ENCODE results near the gene SLC24A3. TPM values are rescaled to one million over a fixed set of nuclear protein-coding genes. Genes with fewer than 3 reads are reported as not detected.

SLC24A3 gene
- total RNA-seq, 2 experiments from 2014 or later, result not detected

- no peak overlapping the region for H2AFZ ChIP-seq (ENCODE audit: low read length)
- ChIA-PET CTCF (ENCODE audit: unreplicated experiment) (no interaction called here), POLR2A (no interaction called here)
- H3K4me2 ChIP-seq (ENCODE audit: low read length), result no peak overlapping the region
- no TSS peak for BruUV-seq (replicated peaks)
- no peaks in the 10 kb centered on the region for H4K20me1 ChIP-seq (ENCODE audit: insufficient read depth, low read length)
- H3K9me2 ChIP-seq (ENCODE audit: insufficient read depth, low read length), result no peaks in the 10 kb centered on the region; the same call in 1 of the 2 replicates
- intact Hi-C loops (cut with micrococcal nuclease; ENCODE audit: unreplicated experiment), result no loop called here
- H3K79me2 ChIP-seq (ENCODE audit: insufficient read depth, low read depth, low read length), result no peaks in the 10 kb centered on the region
- no peaks in the 10 kb centered on the region for H3K9me3 ChIP-seq (ENCODE audit: low read length)
- no peaks in the 10 kb centered on the region for H3K36me3 ChIP-seq (ENCODE audit: insufficient read depth, low read length)
- TF ChIP-seq EZH2phosphoT487 (IDR thresholded peaks at IDR 0.05; ENCODE audit: borderline replicate concordance, low read depth, low read length) (no peak), CTCF (conservative IDR thresholded peaks at IDR 0.05; ENCODE audit: low read length) (no peak)
- no peaks in the 10 kb centered on the region for H3K4me1 ChIP-seq (ENCODE audit: insufficient read depth, low read length, poor library complexity, severe bottlenecking)
- no peak overlapping the region for H3K4me3 ChIP-seq (ENCODE audit: low read depth, low read length, poor library complexity, severe bottlenecking)
- DNase-seq (ENCODE audit: low spot score), result no peak
- no peak overlapping the region for H3K27ac ChIP-seq (ENCODE audit: low read depth, low read length, poor library complexity, severe bottlenecking)
Observed at GRCh38 chr20:19384940-19385339, 172.5 kb downstream of the SLC24A3 start.

GRCh38 chr20:19387251-19387650 is 174.8 kb downstream of the SLC24A3 start:
- BruUV-seq (replicated peaks), result no TSS peak

More at GRCh38 chr20:19387251-19387650, 174.8 kb downstream of the SLC24A3 start:
- H3K27ac ChIP-seq (ENCODE audit: low read depth, low read length, poor library complexity, severe bottlenecking), result no peak overlapping the region
- H3K9me3 ChIP-seq (ENCODE audit: low read length), result no peaks in the 10 kb centered on the region
- no peak overlapping the region for H3K4me3 ChIP-seq (ENCODE audit: low read depth, low read length, poor library complexity, severe bottlenecking)
- no peaks in the 10 kb centered on the region for H4K20me1 ChIP-seq (ENCODE audit: insufficient read depth, low read length)
- no peaks in the 10 kb centered on the region for H3K36me3 ChIP-seq (ENCODE audit: insufficient read depth, low read length)
- intact Hi-C loops (cut with micrococcal nuclease; ENCODE audit: unreplicated experiment), result no loop called here
- TF ChIP-seq CTCF (conservative IDR thresholded peaks at IDR 0.05; ENCODE audit: low read length) (no peak), EZH2phosphoT487 (IDR thresholded peaks at IDR 0.05; ENCODE audit: borderline replicate concordance, low read depth, low read length) (no peak)
- no peaks in the 10 kb centered on the region for H3K79me2 ChIP-seq (ENCODE audit: insufficient read depth, low read depth, low read length)
- no peaks in the 10 kb centered on the region; the same call in 1 of the 2 replicates for H3K9me2 ChIP-seq (ENCODE audit: insufficient read depth, low read length)
- H3K4me2 ChIP-seq (ENCODE audit: low read length), result no peak overlapping the region
- no peak overlapping the region for H2AFZ ChIP-seq (ENCODE audit: low read length)
- CTCF ChIA-PET (ENCODE audit: unreplicated experiment), result no interaction called here
- DNase-seq (ENCODE audit: low spot score), result no peak
- no peaks in the 10 kb centered on the region for H3K4me1 ChIP-seq (ENCODE audit: insufficient read depth, low read length, poor library complexity, severe bottlenecking)
- POLR2A ChIA-PET, result no interaction called here

All from OCI-LY7 (cell line).